PFSK-1 (cell line): ENCODE measurements around the gene RNF138.

ENCODE experiments used
- FOXP2 ChIP-seq: optimal IDR thresholded peaks from 2 replicates; pipeline ENCODE3; 2011; ENCODE audit warnings: borderline replicate concordance, control low read depth, inconsistent platforms; ENCODE audit not compliant: insufficient read depth; ENCODE audit errors: extremely low read length, extremely low read depth
- POLR2AphosphoS5 ChIP-seq: IDR thresholded peaks from 2 replicates; pipeline ENCODE4 v1.6.1; 2012; ENCODE audit warnings: low read depth, mild to moderate bottlenecking, control low read depth, low read length, moderate library complexity
- SIN3A ChIP-seq: IDR thresholded peaks from 2 replicates; pipeline ENCODE4 v1.6.1; 2012; ENCODE audit warnings: mild to moderate bottlenecking, low read length, moderate library complexity, borderline replicate concordance; ENCODE audit not compliant: insufficient read depth
- TAF1 ChIP-seq: IDR thresholded peaks from 2 replicates; pipeline ENCODE4 v1.6.1; 2012; ENCODE audit warnings: low read length, control low read depth, borderline replicate concordance; ENCODE audit not compliant: insufficient read depth
- TF ChIP-seq, protein P1 (sequence below), 2 experiments: IDR thresholded peaks; 2 replicates each; pipeline versions ENCODE4 v1.6.1 to v1.8.0; 2011 to 2012; ENCODE audit warnings: low read depth in 2 of 2, low read length in 2 of 2, control low read depth in 1 of 2, inconsistent platforms in 1 of 2, mild to moderate bottlenecking in 1 of 2, moderate library complexity in 1 of 2; ENCODE audit not compliant: insufficient read depth in 1 of 2

RNF138 gene

DNA sequence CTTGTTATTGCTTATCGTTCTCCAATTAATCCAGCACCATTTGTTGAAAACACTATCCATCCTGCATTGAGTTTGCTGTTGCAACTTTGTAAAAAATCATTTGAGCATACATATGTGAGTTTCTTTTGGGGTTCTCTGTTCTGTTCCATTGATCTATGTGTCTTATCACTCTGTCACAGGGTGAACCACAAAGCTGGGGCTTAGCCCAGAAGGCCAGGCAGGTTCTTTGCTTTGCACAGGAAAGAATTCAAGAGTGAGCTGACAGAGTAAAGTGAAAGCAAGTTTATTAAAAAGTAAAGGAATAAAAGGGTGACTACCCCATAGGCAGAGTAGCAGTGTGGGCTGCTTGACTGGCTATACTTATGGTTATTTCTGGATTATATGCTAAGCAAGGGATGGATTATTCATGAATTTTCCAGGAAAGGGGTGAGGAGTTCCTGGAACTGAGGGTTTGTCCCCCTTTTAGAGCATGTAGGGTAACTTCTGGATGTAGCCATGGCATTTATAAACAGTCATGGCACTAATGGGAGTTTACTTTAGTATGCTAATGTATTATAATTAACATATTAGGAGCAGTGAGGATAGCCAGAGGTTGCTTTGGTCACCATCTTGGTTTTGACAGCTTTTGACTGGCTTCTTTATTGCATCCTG lies 46.8 kb downstream of the RNF138 start:
- TF ChIP-seq POLR2AphosphoS5 (no peak), SIN3A (no peak), FOXP2 (no peak), TAF1 (no peak)
- TF ChIP-seq, protein P1, sequence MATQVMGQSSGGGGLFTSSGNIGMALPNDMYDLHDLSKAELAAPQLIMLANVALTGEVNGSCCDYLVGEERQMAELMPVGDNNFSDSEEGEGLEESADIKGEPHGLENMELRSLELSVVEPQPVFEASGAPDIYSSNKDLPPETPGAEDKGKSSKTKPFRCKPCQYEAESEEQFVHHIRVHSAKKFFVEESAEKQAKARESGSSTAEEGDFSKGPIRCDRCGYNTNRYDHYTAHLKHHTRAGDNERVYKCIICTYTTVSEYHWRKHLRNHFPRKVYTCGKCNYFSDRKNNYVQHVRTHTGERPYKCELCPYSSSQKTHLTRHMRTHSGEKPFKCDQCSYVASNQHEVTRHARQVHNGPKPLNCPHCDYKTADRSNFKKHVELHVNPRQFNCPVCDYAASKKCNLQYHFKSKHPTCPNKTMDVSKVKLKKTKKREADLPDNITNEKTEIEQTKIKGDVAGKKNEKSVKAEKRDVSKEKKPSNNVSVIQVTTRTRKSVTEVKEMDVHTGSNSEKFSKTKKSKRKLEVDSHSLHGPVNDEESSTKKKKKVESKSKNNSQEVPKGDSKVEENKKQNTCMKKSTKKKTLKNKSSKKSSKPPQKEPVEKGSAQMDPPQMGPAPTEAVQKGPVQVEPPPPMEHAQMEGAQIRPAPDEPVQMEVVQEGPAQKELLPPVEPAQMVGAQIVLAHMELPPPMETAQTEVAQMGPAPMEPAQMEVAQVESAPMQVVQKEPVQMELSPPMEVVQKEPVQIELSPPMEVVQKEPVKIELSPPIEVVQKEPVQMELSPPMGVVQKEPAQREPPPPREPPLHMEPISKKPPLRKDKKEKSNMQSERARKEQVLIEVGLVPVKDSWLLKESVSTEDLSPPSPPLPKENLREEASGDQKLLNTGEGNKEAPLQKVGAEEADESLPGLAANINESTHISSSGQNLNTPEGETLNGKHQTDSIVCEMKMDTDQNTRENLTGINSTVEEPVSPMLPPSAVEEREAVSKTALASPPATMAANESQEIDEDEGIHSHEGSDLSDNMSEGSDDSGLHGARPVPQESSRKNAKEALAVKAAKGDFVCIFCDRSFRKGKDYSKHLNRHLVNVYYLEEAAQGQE (IDR thresholded peaks at IDR 0.05; ENCODE audit: insufficient read depth in 1 of 2, low read depth in 2 of 2, low read length in 2 of 2) = no peak

DNA sequence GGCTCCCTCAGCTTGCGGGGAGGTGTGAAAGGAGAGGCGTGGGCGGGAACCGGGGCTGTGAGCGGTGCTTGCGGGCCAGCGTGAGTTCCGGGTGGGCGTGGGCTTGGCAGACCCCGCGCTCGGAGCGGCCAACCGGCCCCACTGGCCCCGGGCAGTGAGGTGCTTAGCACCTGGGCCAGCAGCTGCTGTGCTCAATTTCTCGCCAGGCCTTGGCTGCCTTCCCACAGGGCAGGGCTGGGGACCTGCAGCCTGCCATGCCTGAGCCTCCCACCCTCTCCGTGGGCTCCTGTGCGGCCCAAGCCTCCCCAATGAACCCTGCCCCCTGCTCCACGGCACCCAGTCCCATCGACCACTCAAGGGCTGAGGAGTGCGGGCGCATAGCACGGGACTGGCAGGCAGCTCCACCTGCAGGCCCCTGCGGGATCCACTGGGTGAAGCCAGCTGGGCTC lies 48.2 kb downstream of the RNF138 start:
- no peak for TF ChIP-seq FOXP2
- TF ChIP-seq, protein P1 (IDR thresholded peaks at IDR 0.05; ENCODE audit: insufficient read depth in 1 of 2, low read depth in 2 of 2, low read length in 2 of 2) = no peak
- TF ChIP-seq SIN3A = no peak

DNA sequence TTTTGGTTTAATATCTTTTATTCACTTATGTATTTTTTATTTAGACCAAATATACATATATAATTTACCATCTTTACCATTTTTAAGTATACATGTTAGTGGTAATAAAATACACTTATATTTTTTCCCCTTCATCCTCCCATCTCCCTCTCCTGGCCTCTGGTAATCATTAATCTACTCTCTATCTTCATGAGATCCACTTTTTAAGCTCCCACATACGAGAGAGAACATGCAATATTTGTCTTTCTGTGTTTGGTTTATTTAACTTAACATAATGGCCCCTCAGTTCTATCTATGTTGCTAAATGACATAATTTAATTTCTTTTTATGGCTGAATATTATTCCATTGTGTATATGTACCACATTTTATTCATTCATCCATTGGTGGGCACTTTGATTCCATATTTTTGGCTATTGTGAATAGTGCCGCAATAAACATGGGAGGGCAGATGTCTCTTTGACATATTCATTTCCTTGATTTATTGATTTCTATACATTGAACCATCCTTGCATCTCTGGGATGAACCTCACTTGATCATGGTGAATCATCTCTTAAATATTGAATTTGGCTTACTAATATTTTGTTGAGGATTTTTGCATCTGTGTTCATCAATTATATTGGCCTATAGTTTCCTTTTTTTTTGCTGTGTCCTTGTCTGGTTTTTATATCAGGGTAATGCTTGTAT lies 56.7 kb downstream of the RNF138 start:
- no peak for TF ChIP-seq SIN3A
- TF ChIP-seq, protein P1 (IDR thresholded peaks at IDR 0.05; ENCODE audit: insufficient read depth in 1 of 2, low read depth in 2 of 2, low read length in 2 of 2) = no peak
- no peak for TF ChIP-seq FOXP2
- TF ChIP-seq POLR2AphosphoS5 = no peak
- TF ChIP-seq TAF1 = no peak

DNA sequence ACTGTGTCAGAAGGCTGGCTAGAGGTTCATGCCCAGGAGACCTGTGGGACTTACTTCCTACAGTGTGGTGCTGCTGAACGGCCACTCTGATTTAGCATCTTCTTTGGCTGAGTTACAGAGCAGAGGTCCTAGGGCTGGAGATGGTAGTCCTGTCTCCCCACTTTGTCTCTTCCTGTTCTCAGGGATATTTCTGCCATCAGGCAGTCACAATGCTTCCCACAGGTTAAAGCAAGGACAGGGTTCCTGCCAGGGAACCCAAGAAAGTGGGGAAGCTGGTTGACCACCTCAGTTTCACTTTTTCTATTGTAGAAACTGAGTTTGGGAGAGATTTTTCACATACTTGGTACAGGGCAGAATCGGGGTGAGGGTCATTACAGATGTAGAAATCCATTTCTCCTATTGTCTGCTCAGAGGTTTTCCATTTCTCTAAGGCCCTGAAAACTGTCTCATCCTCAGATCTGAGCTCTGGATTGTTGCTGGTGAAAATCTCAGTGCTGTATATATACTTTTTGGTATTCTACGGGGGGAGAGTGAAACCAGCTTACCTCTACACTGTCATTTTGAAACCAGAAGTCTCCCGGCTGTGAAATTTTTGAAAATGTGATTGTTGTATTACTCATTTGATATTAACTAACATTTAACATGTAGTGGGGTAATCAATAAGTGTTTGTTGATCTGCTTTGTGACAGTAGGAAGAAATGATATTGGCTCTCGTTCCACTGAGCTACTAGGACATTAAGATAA lies 61.2 kb downstream of the RNF138 start:
- TF ChIP-seq POLR2AphosphoS5 = no peak
- TF ChIP-seq TAF1 = no peak
- TF ChIP-seq FOXP2 = no peak
- no peak for TF ChIP-seq SIN3A
- TF ChIP-seq, protein P1 (IDR thresholded peaks at IDR 0.05; ENCODE audit: insufficient read depth in 1 of 2, low read depth in 2 of 2, low read length in 2 of 2) = no peak
